GM12878 (cell line): ENCODE data around the gene LRRC57.

ENCODE experiments used
- CBFB ChIP-seq: IDR thresholded peaks from 2 replicates; pipeline ENCODE4 v1.6.1; 2016; ENCODE audit warnings: antibody characterized with exemption, low read depth
- CREM ChIP-seq: IDR thresholded peaks from 2 replicates; pipeline ENCODE4 v1.6.1; 2014; ENCODE audit warnings: antibody characterized with exemption, low read depth
- CTCF ChIP-seq, 3 experiments: IDR thresholded peaks in 2 of 3; conservative IDR thresholded peaks in 1 of 3; 2 replicates each; pipeline ENCODE4 v1.5.1; 2011; ENCODE audit warnings: low read depth in 3 of 3, low read length in 3 of 3, mild to moderate bottlenecking in 3 of 3, control low read depth in 2 of 3, moderate library complexity in 2 of 3, inconsistent platforms in 1 of 3, mixed read lengths in 1 of 3; ENCODE audit not compliant: control insufficient read depth in 2 of 3, insufficient read depth in 1 of 3; ENCODE audit errors: extremely low read depth in 1 of 3
- EP300 ChIP-seq, 2 experiments: fragments of 150-350 bp in 1 of 2; IDR thresholded peaks; 2 replicates each; pipeline ENCODE4 v1.6.1; 2011 to 2012; ENCODE audit warnings: low read depth in 2 of 2, low read length in 2 of 2, borderline replicate concordance in 1 of 2, improper control_type of control experiment in 1 of 2, inconsistent platforms in 1 of 2; ENCODE audit not compliant: control insufficient read depth in 1 of 2
- MXI1 ChIP-seq: fragments of 150-350 bp; IDR thresholded peaks from 2 replicates; pipeline ENCODE4 v1.6.1; 2011; ENCODE audit warnings: low read depth, mild to moderate bottlenecking, inconsistent platforms, low read length, improper control_type of control experiment
- MYC ChIP-seq: IDR thresholded peaks from 2 replicates; pipeline ENCODE4 v1.6.1; 2011; ENCODE audit warnings: mild to moderate bottlenecking, low read length, moderate library complexity, inconsistent platforms; ENCODE audit not compliant: insufficient read depth, insufficient replicate concordance, insufficient read length, severe bottlenecking
- NFYB ChIP-seq: IDR thresholded peaks from 2 replicates; pipeline ENCODE4 v1.6.1; 2011; ENCODE audit warnings: low read depth, mild to moderate bottlenecking, low read length, improper control_type of control experiment, moderate library complexity; ENCODE audit not compliant: insufficient read depth
- ZSCAN29 ChIP-seq: fragments of 450-650 bp; IDR thresholded peaks from 2 replicates; pipeline ENCODE4 v1.6.1; 2017; ENCODE audit warnings: mild to moderate bottlenecking, moderate library complexity
- ZZZ3 ChIP-seq: IDR thresholded peaks from 2 replicates; pipeline ENCODE4 v1.6.1; 2011; ENCODE audit warnings: low read depth; ENCODE audit not compliant: control insufficient read depth, insufficient read length
- TF ChIP-seq, protein P1 (sequence below): IDR thresholded peaks from 2 replicates; pipeline ENCODE4 v1.6.1; 2012; ENCODE audit warnings: low read depth, low read length, improper control_type of control experiment
- TF ChIP-seq, protein P2 (sequence below): IDR thresholded peaks from 2 replicates; pipeline ENCODE4 v1.6.1; 2012; ENCODE audit warnings: low read depth, low read length, improper control_type of control experiment

- TF ChIP-seq, protein P1, sequence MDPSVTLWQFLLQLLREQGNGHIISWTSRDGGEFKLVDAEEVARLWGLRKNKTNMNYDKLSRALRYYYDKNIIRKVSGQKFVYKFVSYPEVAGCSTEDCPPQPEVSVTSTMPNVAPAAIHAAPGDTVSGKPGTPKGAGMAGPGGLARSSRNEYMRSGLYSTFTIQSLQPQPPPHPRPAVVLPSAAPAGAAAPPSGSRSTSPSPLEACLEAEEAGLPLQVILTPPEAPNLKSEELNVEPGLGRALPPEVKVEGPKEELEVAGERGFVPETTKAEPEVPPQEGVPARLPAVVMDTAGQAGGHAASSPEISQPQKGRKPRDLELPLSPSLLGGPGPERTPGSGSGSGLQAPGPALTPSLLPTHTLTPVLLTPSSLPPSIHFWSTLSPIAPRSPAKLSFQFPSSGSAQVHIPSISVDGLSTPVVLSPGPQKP = no peak
- TF ChIP-seq CTCF (IDR thresholded peaks at IDR 0.05 in 2 of 3, conservative IDR thresholded peaks at IDR 0.05 in 1 of 3; ENCODE audit: control insufficient read depth in 2 of 3, extremely low read depth in 1 of 3, insufficient read depth in 1 of 3, low read depth in 3 of 3, low read length in 3 of 3) (no peak), EP300 (IDR thresholded peaks at IDR 0.05; ENCODE audit: borderline replicate concordance in 1 of 2, control insufficient read depth in 1 of 2, low read depth in 2 of 2, low read length in 2 of 2) (no peak), MXI1 (no peak), CREM (no peak), CBFB (no peak), ZSCAN29 (no peak), NFYB (no peak), MYC (no peak), ZZZ3 (no peak)
- TF ChIP-seq, protein P2, sequence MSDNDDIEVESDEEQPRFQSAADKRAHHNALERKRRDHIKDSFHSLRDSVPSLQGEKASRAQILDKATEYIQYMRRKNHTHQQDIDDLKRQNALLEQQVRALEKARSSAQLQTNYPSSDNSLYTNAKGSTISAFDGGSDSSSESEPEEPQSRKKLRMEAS = no peak
These were observed 40.3 kb downstream of the LRRC57 start for GRCh38 chr15:42508263-42508690.
